Activated effector memory CD4-positive, alpha-beta T cell treated with anti-CD3 and anti-CD28 coated beads, Interleukin-2, amount 50 U/mL, for 16 hours (primary cell): ENCODE results near the gene SORCS1.

Experiments used
- DNase-seq: peaks from one replicate; pipeline ENCODE4 v3.0.0-alpha.2; 2020

SORCS1 gene

GRCh38 chr10:106567629-106568028, 596.9 kb downstream of the SORCS1 start:
- no peak for DNase-seq

GRCh38 chr10:106566873-106567272, 597.6 kb downstream of the SORCS1 start:
- DNase-seq, result no peak

GRCh38 chr10:106565546-106565945, 599.0 kb downstream of the SORCS1 start:
- no peak for DNase-seq

- no peak for DNase-seq
Measured at GRCh38 chr10:106563384-106563783, 601.1 kb downstream of the SORCS1 start.

GRCh38 chr10:106560925-106561640, 603.4 kb downstream of the SORCS1 start:
- DNase-seq, result no peak

GRCh38 chr10:106559442-106559841, 605.1 kb downstream of the SORCS1 start:
- no peak for DNase-seq

- no peak for DNase-seq
Measured at GRCh38 chr10:106557951-106558733, 606.4 kb downstream of the SORCS1 start.

- no peak for DNase-seq
Measured at GRCh38 chr10:106557053-106557452, 607.5 kb downstream of the SORCS1 start.

- DNase-seq, result no peak
Measured at GRCh38 chr10:106555599-106555998, 608.9 kb downstream of the SORCS1 start.

- no peak for DNase-seq
Measured at GRCh38 chr10:106551501-106552062, 612.9 kb downstream of the SORCS1 start.

- no peak for DNase-seq
Measured at GRCh38 chr10:106548832-106549231, 615.7 kb downstream of the SORCS1 start.

- DNase-seq, result no peak
Measured at GRCh38 chr10:106547047-106547635, 617.4 kb downstream of the SORCS1 start.

- DNase-seq, result no peak
Measured at GRCh38 chr10:106542461-106542860, 622.0 kb downstream of the SORCS1 start.

- no peak for DNase-seq
Measured at GRCh38 chr10:106540645-106541044, 623.9 kb downstream of the SORCS1 start.

GRCh38 chr10:106537866-106538265, 626.6 kb downstream of the SORCS1 start:
- DNase-seq, result no peak

GRCh38 chr10:106535304-106535953, 629.1 kb downstream of the SORCS1 start:
- no peak for DNase-seq

- no peak for DNase-seq
Measured at GRCh38 chr10:106534441-106534840, 630.1 kb downstream of the SORCS1 start.

GRCh38 chr10:106528702-106529101, 635.8 kb downstream of the SORCS1 start:
- no peak for DNase-seq

- no peak for DNase-seq
Measured at GRCh38 chr10:106525835-106526234, 638.7 kb downstream of the SORCS1 start.
